Stimulated activated CD8-positive, alpha-beta memory T cell treated with anti-CD3 and anti-CD28 coated beads, Interleukin-12 subunit alpha, Interleukin-12 subunit beta, amount 100 ng/mL, for 4 hours (primary cell): ENCODE data around the gene PGC.
A peak's percentile ranks its signal among the peaks of the same experiment; 100 is the strongest.

Source experiments
- DNase-seq: peaks from one replicate; pipeline ENCODE4 v3.0.0-alpha.2; 2020; ENCODE audit warnings: low read depth

PGC gene

GRCh38 chr6:41746107-41746506, 1.1 kb downstream of the PGC start:
- no peak for DNase-seq

GRCh38 chr6:41744236-41744787, 2.9 kb downstream of the PGC start:
- no peak for DNase-seq

GRCh38 chr6:41743406-41744235, 3.6 kb downstream of the PGC start:
- DNase-seq, result no peak

- no peak for DNase-seq
Observed at GRCh38 chr6:41741625-41742490, 5.3 kb downstream of the PGC start.

- no peak for DNase-seq
Observed at GRCh38 chr6:41740366-41741162, 6.6 kb downstream of the PGC start.

- DNase-seq, result no peak
Observed at GRCh38 chr6:41739041-41739440, 8.2 kb downstream of the PGC start.

- DNase-seq, result no peak
Observed at GRCh38 chr6:41737591-41738130, 9.5 kb downstream of the PGC start.

- no peak for DNase-seq
Observed at GRCh38 chr6:41736800-41737555, 10.2 kb downstream of the PGC start.

- DNase-seq, result no peak
Observed at GRCh38 chr6:41736186-41736733, 10.9 kb downstream of the PGC start.

- peak; percentile 90 for DNase-seq
Observed at GRCh38 chr6:41735427-41736185, 11.6 kb downstream of the PGC start, which contains the start of gene TFEB. Gene TFEB (minus strand): TSS chr6:41735608. CDS start chr6:41691213, 44,395 bp downstream.

GRCh38 chr6:41734666-41735426, 12.4 kb downstream of the PGC start:
- peak; percentile 56 for DNase-seq

GRCh38 chr6:41733707-41734665, 13.2 kb downstream of the PGC start:
- peak; percentile 56 for DNase-seq

- no peak for DNase-seq
Observed at GRCh38 chr6:41733360-41733706, 13.9 kb downstream of the PGC start.

GRCh38 chr6:41732591-41733359, 14.4 kb downstream of the PGC start:
- DNase-seq, result peak; percentile 45

GRCh38 chr6:41732149-41732548, 15.0 kb downstream of the PGC start:
- DNase-seq, result no peak

GRCh38 chr6:41731561-41732086, 15.6 kb downstream of the PGC start:
- no peak for DNase-seq
